HCT116 (cell line): ENCODE results near the gene INTS6. TPM values are rescaled to one million over a fixed set of nuclear protein-coding genes. Genes with fewer than 3 reads are reported as not detected.

Source experiments
- ATAC-seq: fragments of 200-7000 bp; cut with Tn5 transposase; 2 replicates; pipeline ENCODE4 v1.9.1; 2020; ENCODE audit warnings: mild to moderate bottlenecking, moderate library complexity
- BruUV-seq: library from RNA; stranded (reverse); fragments of 400-500 nt; replicated peaks from 2 replicates; lab custom pipeline; 2021; lab: Mats Ljungman, UMichigan
- CTCF ChIA-PET: fragments of 300-600 bp; sonication (Branson Sonifier 250); formaldehyde crosslinking; loops from one replicate; lab custom pipeline; 2021; ENCODE audit warnings: antibody characterized with exemption; lab: Charles Lee
- POLR2A ChIA-PET: fragments of 300-600, 350-600 bp; sonication (Branson Sonifier 250); formaldehyde crosslinking; loops from one replicate; lab custom pipeline; 2021; ENCODE audit warnings: antibody characterized with exemption; lab: Charles Lee
- RAD21 ChIA-PET, 2 experiments: fragments of 300-600 bp; sonication (Branson Sonifier 250); formaldehyde crosslinking; loops; one replicate each; lab custom pipeline; 2023; ENCODE audit warnings: low total read pairs in 2 of 2; ENCODE audit not compliant: uncharacterized antibody in 2 of 2, unreplicated experiment in 2 of 2, low non-redundant PET in 1 of 2; lab: Charles Lee
- DNase-seq: peaks from one replicate; pipeline ENCODE4 v3.0.0-alpha.2; 2010; ENCODE audit warnings: low read depth, low spot score
- H2AFZ ChIP-seq: fragments of 200-600 bp; shearing (Covaris generic), sonication (generic); 2 replicates; pipeline ENCODE4 v1.6.1; 2017; ENCODE audit warnings: low read depth, mixed run types, mixed read lengths, antibody characterized with exemption, low read length; ENCODE audit not compliant: poor library complexity, severe bottlenecking
- H3K27ac ChIP-seq: 2 replicates; pipeline ENCODE4 v1.5.1; 2012; ENCODE audit warnings: low read depth, low read length
- H3K27me3 ChIP-seq: fragments of 200-600 bp; sonication (generic); 2 replicates; pipeline ENCODE4 v1.6.1; 2016; ENCODE audit warnings: mixed run types, low read length, mixed read lengths; ENCODE audit not compliant: insufficient read depth
- H3K36me3 ChIP-seq, 2 experiments: fragments of 200-500 bp in 1 of 2; fragments of 200-600 bp in 1 of 2; sonication (Bioruptor generic) in 1 of 2; sonication (generic) in 1 of 2; 2 replicates each; pipeline versions ENCODE4 v1.5.1 to v1.6.1; 2014 to 2016; ENCODE audit warnings: low read length in 2 of 2, inconsistent platforms in 1 of 2, mixed read lengths in 1 of 2, mixed run types in 1 of 2; ENCODE audit not compliant: insufficient read depth in 2 of 2, control insufficient read depth in 1 of 2
- H3K4me1 ChIP-seq, 2 experiments: fragments of 200-600 bp in 1 of 2; sonication (generic) in 1 of 2; 2 replicates each; pipeline versions ENCODE4 v1.5.1 to v1.6.1; 2012 to 2017; ENCODE audit warnings: low read length in 2 of 2, inconsistent platforms in 1 of 2, mild to moderate bottlenecking in 1 of 2, mixed read lengths in 1 of 2, mixed run types in 1 of 2, moderate library complexity in 1 of 2; ENCODE audit not compliant: insufficient read depth in 2 of 2, control insufficient read depth in 1 of 2
- H3K4me2 ChIP-seq: fragments of 200-600 bp; sonication (generic); 2 replicates; pipeline ENCODE4 v1.6.1; 2017; ENCODE audit warnings: mixed run types, low read length, mixed read lengths
- H3K4me3 ChIP-seq, 2 experiments: fragments of 200-600 bp in 1 of 2; sonication (generic) in 1 of 2; replicated peaks in 1 of 2; 2 replicates each; pipeline ENCODE4 v1.5.1; 2011 to 2016; ENCODE audit warnings: low read length in 2 of 2, control low read depth in 1 of 2, low read depth in 1 of 2, mild to moderate bottlenecking in 1 of 2, mixed read lengths in 1 of 2, mixed run types in 1 of 2
- H3K79me2 ChIP-seq: fragments of 200-600 bp; sonication (generic); 2 replicates; pipeline ENCODE4 v1.6.1; 2017; ENCODE audit warnings: mild to moderate bottlenecking, mixed run types, low read length, moderate library complexity, mixed read lengths; ENCODE audit not compliant: insufficient read depth
- H3K9ac ChIP-seq: fragments of 200-600 bp; sonication (generic); 2 replicates; pipeline ENCODE4 v1.6.1; 2016; ENCODE audit warnings: low read length, mixed read lengths
- H3K9me2 ChIP-seq: fragments of 200-600 bp; sonication (generic), shearing (Covaris generic); 2 replicates; pipeline ENCODE4 v1.6.1; 2017; ENCODE audit warnings: mixed run types, mild to moderate bottlenecking, moderate library complexity; ENCODE audit not compliant: insufficient read depth
- H3K9me3 ChIP-seq, 2 experiments: fragments of 200-500 bp in 1 of 2; fragments of 200-600 bp in 1 of 2; sonication (Bioruptor generic) in 1 of 2; sonication (generic) in 1 of 2; 2 replicates each; pipeline ENCODE4 v1.6.1; 2014 to 2017; ENCODE audit warnings: low read length in 2 of 2, mixed read lengths in 2 of 2, inconsistent platforms in 1 of 2, low read depth in 1 of 2, mild to moderate bottlenecking in 1 of 2, mixed run types in 1 of 2, moderate library complexity in 1 of 2; ENCODE audit not compliant: control insufficient read depth in 1 of 2, insufficient read depth in 1 of 2
- H4K20me1 ChIP-seq: fragments of 200-600 bp; sonication (generic), shearing (Covaris generic); 2 replicates; pipeline ENCODE4 v1.6.1; 2017; ENCODE audit warnings: mixed run types, mild to moderate bottlenecking, moderate library complexity; ENCODE audit not compliant: insufficient read depth
- ATF3 ChIP-seq: IDR thresholded peaks from 2 replicates; pipeline ENCODE4 v1.6.1; 2012
- CBX3 ChIP-seq: IDR thresholded peaks from 2 replicates; pipeline ENCODE4 v1.6.1; 2012; ENCODE audit warnings: low read depth
- CTCF ChIP-seq, 3 experiments: fragments of 200-600 bp in 1 of 3; sonication (generic) in 1 of 3; IDR thresholded peaks in 2 of 3; conservative IDR thresholded peaks in 1 of 3; 2 replicates each; pipeline ENCODE4 v1.5.1; 2012 to 2017; ENCODE audit warnings: low read depth in 2 of 3, low read length in 2 of 3, antibody characterized with exemption in 1 of 3, borderline replicate concordance in 1 of 3, control low read depth in 1 of 3, mild to moderate bottlenecking in 1 of 3, mixed read lengths in 1 of 3, mixed run types in 1 of 3, moderate library complexity in 1 of 3; ENCODE audit not compliant: insufficient read depth in 1 of 3
- EGR1 ChIP-seq: IDR thresholded peaks from 2 replicates; pipeline ENCODE4 v1.6.1; 2012; ENCODE audit warnings: low read depth
- EZH2 ChIP-seq: fragments of 200-600 bp; sonication (generic); IDR thresholded peaks from 2 replicates; pipeline ENCODE4 v1.6.1; 2017; ENCODE audit warnings: antibody characterized with exemption, mixed run types
- JUND ChIP-seq: IDR thresholded peaks from 2 replicates; pipeline ENCODE4 v1.6.1; 2012
- POLR2AphosphoS5 ChIP-seq: IDR thresholded peaks from 2 replicates; pipeline ENCODE4 v1.6.1; 2011; ENCODE audit warnings: mild to moderate bottlenecking, low read depth, low read length, moderate library complexity
- RAD21 ChIP-seq: IDR thresholded peaks from 2 replicates; pipeline ENCODE4 v1.6.1; 2012; ENCODE audit warnings: low read depth, mild to moderate bottlenecking
- SRF ChIP-seq: IDR thresholded peaks from 2 replicates; pipeline ENCODE4 v1.6.1; 2012; ENCODE audit warnings: low read depth
- ZBTB33 ChIP-seq: IDR thresholded peaks from 2 replicates; pipeline ENCODE4 v1.6.1; 2011; ENCODE audit warnings: mild to moderate bottlenecking, low read length, moderate library complexity; ENCODE audit not compliant: insufficient replicate concordance; ENCODE audit errors: extremely low read depth
- ZFX ChIP-seq: fragments of 450-650 bp; IDR thresholded peaks from 2 replicates; pipeline ENCODE4 v1.6.1; 2017
- ZNF274 ChIP-seq: fragments of 200-500 bp; sonication (Bioruptor generic); IDR thresholded peaks from 2 replicates; pipeline ENCODE4 v1.6.1; 2014; ENCODE audit warnings: mild to moderate bottlenecking, low read depth, low read length, inconsistent platforms
- intact Hi-C: fragments of 100-400 bp; cut with micrococcal nuclease; formaldehyde crosslinking; loops from 2 replicates; pipeline ENCODE4 v1.10.0; 2022
- total RNA-seq: library from RNA; stranded (reverse); gene quantifications from one replicate; pipeline ENCODE4 v1.2.1, GENCODE V29; 2021; ENCODE audit not compliant: unreplicated experiment
- TF ChIP-seq, protein P1 (sequence below): IDR thresholded peaks from 2 replicates; pipeline ENCODE4 v1.6.1; 2012; ENCODE audit warnings: low read depth

INTS6 gene
- total RNA-seq, 1 experiment from 2014 or later: 44.7 TPM

DNA sequence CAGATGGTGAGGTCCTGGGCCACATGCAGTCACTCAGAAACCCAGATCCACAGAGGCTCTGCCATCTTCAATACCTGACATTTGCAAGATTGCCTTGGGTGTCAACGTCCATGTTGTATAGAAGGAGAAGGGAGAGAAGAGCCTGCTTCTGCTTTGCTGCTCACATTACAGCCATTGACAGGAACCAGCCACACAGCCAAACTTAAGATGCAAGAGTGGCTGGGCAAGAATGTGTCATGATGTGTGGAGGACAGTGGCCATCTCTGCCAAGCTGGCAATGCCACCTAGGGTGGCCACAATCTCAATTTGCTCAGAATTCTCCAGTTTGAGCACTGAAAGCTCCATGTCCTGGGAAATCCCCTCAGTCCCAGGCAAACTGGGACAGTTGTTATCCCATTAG is 139.2 kb downstream of the INTS6 start:
- DNase-seq: no peak
- intact Hi-C loops: no loop called here
- Histone ChIP-seq H3K9ac (no peak overlapping the region), H3K4me3 (no peak overlapping the region), H3K36me3 (no peaks in the 10 kb centered on the region), H4K20me1 (no peaks in the 10 kb centered on the region)
- no TSS peak for BruUV-seq
- TF ChIP-seq CBX3: no peak
- no peak for TF ChIP-seq POLR2AphosphoS5
- TF ChIP-seq SRF: no peak
- TF ChIP-seq EZH2: no peak
- no peak for TF ChIP-seq CTCF (IDR thresholded peaks at IDR 0.05 in 2 of 3, conservative IDR thresholded peaks at IDR 0.05 in 1 of 3; ENCODE audit: borderline replicate concordance in 1 of 3, insufficient read depth in 1 of 3, low read depth in 2 of 3, low read length in 2 of 3)
- no peak for TF ChIP-seq ZFX
- no peak for TF ChIP-seq JUND
- TF ChIP-seq RAD21: no peak
- no peak for TF ChIP-seq ATF3
- TF ChIP-seq, all 23 proteins: peak for 0
- no peak overlapping the region for H3K27ac ChIP-seq
- H3K4me1 ChIP-seq: no peaks in the 10 kb centered on the region
- ChIA-PET CTCF (no interaction called here), POLR2A (no interaction called here), RAD21 (no interaction called here)
- ATAC-seq: no peak
- no peaks in the 10 kb centered on the region for H3K79me2 ChIP-seq
- no peak overlapping the region for H3K4me2 ChIP-seq
- H3K9me3 ChIP-seq: no peaks in the 10 kb centered on the region
- H3K27me3 ChIP-seq: no peaks in the 10 kb centered on the region
- no peak overlapping the region for H2AFZ ChIP-seq
- H3K9me2 ChIP-seq: no peaks in the 10 kb centered on the region

DNA sequence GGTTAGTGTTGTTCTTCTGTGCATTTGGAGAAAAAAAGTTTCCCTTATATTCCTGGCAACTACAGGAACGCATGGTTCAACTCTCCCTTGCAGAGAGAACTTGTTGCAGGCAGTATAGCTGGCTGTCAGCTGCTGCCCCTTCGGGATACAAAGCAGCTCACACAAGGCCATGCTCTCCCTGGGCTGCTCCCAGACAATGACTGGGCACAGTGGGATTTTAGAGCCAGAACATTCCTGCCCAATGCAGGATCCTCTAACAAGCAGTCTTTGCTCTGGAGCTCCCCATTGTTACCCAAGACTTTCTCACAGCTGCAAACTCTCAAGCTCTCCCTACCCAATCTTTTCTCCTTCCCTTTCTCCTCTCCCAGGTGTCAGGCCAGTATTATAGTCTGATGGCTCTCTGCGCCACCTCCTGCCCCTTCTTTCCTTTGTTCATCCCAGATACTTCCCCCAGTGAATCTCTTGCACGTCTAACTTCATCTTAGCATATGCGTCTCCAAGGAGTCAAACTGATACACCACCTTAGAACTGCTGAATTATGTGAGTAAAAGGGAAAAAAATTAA is 140.8 kb downstream of the INTS6 start:
- ATAC-seq (no peak), DNase-seq (no peak)
- intact Hi-C loops: no loop called here
- Histone ChIP-seq H2AFZ (no peak overlapping the region), H3K4me2 (no peak overlapping the region), H3K27ac (no peak overlapping the region), H3K79me2 (no peaks in the 10 kb centered on the region), H3K9me3 (no peaks in the 10 kb centered on the region), H3K36me3 (no peaks in the 10 kb centered on the region), H3K4me3 (no peak overlapping the region), H4K20me1 (no peaks in the 10 kb centered on the region), H3K9me2 (no peaks in the 10 kb centered on the region), H3K4me1 (no peaks in the 10 kb centered on the region), H3K9ac (no peak overlapping the region), H3K27me3 (no peaks in the 10 kb centered on the region)
- ChIA-PET CTCF (interaction anchor here (1.4 kb wide), 1 partner anchor 26 kb away, joined by 3 read pairs; no protein-coding TSS in a partner anchor), POLR2A (no interaction called here), RAD21 (no interaction called here)
- BruUV-seq: no TSS peak
- TF ChIP-seq RAD21: no peak
- TF ChIP-seq POLR2AphosphoS5: no peak
- no peak for TF ChIP-seq ZBTB33
- TF ChIP-seq, protein P1, sequence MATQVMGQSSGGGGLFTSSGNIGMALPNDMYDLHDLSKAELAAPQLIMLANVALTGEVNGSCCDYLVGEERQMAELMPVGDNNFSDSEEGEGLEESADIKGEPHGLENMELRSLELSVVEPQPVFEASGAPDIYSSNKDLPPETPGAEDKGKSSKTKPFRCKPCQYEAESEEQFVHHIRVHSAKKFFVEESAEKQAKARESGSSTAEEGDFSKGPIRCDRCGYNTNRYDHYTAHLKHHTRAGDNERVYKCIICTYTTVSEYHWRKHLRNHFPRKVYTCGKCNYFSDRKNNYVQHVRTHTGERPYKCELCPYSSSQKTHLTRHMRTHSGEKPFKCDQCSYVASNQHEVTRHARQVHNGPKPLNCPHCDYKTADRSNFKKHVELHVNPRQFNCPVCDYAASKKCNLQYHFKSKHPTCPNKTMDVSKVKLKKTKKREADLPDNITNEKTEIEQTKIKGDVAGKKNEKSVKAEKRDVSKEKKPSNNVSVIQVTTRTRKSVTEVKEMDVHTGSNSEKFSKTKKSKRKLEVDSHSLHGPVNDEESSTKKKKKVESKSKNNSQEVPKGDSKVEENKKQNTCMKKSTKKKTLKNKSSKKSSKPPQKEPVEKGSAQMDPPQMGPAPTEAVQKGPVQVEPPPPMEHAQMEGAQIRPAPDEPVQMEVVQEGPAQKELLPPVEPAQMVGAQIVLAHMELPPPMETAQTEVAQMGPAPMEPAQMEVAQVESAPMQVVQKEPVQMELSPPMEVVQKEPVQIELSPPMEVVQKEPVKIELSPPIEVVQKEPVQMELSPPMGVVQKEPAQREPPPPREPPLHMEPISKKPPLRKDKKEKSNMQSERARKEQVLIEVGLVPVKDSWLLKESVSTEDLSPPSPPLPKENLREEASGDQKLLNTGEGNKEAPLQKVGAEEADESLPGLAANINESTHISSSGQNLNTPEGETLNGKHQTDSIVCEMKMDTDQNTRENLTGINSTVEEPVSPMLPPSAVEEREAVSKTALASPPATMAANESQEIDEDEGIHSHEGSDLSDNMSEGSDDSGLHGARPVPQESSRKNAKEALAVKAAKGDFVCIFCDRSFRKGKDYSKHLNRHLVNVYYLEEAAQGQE: no peak
- TF ChIP-seq SRF: no peak
- no peak for TF ChIP-seq ZNF274
- no peak for TF ChIP-seq EGR1
